Mononuclear cell (primary cell): Measurements from ENCODE around the gene NYNRIN. TPM values are rescaled to one million over a fixed set of nuclear protein-coding genes. Genes with fewer than 3 reads are reported as not detected.

Experiments
- H3K27me3 ChIP-seq: 2 replicates; pipeline ENCODE4 v1.6.0; 2011; ENCODE audit warnings: low read length, control low read depth; ENCODE audit not compliant: insufficient read depth
- H3K4me1 ChIP-seq: 2 replicates; pipeline ENCODE4 v1.5.1; 2011; ENCODE audit warnings: mild to moderate bottlenecking, low read length, control low read depth; ENCODE audit not compliant: insufficient read depth
- H3K4me3 ChIP-seq: 2 replicates; pipeline ENCODE4 v1.5.1; 2011; ENCODE audit warnings: mild to moderate bottlenecking, low read length, moderate library complexity
- H3K9me3 ChIP-seq: 2 replicates; pipeline ENCODE4 v1.5.1; 2011; ENCODE audit warnings: low read depth, mild to moderate bottlenecking, control low read depth, low read length
- total RNA-seq: library from RNA; depleted of rRNA; stranded (reverse); fragments of >200 nt; gene quantifications from one replicate; pipeline ENCODE4 v1.2.3, GENCODE V29; 2012

NYNRIN gene
- total RNA-seq, 1 donor = under 0.01 TPM

GRCh38 chr14:24411443-24412389 is 12.9 kb downstream of the NYNRIN start:
- H3K4me1 ChIP-seq = no peaks in the 10 kb centered on the region
- H3K9me3 ChIP-seq = no peaks in the 10 kb centered on the region
- no peak overlapping the region for H3K4me3 ChIP-seq
- no peaks in the 10 kb centered on the region for H3K27me3 ChIP-seq

- H3K4me1 ChIP-seq = no peaks in the 10 kb centered on the region
- H3K4me3 ChIP-seq = no peak overlapping the region
- no peaks in the 10 kb centered on the region for H3K9me3 ChIP-seq
- H3K27me3 ChIP-seq = no peaks in the 10 kb centered on the region
Observed at GRCh38 chr14:24414077-24414476, 15.3 kb downstream of the NYNRIN start.

- Histone ChIP-seq H3K4me3 (no peak overlapping the region), H3K4me1 (no peaks in the 10 kb centered on the region), H3K27me3 (no peaks in the 10 kb centered on the region), H3K9me3 (no peaks in the 10 kb centered on the region)
Observed at GRCh38 chr14:24414732-24415420, 16.1 kb downstream of the NYNRIN start.

DNA sequence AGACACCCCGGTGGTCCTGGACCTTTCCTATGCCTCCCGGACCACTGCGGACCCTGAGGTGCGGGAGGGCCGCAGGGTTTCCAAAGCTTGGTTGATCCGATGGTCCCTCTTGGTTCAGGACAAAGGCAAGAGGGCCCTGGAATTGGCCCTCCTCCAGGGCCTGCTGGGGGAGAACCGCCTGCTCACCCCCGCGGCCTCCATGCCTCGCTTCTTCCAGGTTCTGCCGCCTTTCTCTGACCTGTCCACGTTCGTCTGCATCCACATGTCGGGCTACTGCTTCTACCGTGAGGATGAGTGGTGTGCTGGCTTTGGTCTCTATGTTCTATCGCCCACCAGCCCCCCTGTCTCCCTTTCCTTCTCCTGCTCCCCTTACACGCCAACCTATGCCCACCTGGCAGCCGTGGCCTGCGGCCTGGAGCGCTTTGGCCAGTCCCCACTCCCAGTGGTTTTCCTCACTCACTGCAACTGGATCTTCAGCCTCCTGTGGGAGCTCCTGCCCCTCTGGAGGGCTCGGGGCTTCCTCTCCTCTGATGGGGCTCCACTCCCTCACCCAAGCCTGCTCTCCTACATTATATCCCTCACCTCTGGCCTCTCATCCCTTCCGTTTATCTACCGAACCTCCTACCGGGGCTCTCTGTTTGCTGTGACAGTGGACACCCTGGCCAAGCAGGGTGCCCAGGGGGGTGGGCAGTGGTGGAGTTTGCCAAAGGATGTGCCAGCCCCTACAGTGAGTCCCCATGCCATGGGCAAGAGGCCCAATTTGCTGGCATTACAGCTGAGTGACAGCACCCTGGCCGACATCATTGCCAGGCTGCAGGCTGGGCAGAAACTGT is 16.8 kb downstream of the NYNRIN start:
- H3K4me3 ChIP-seq = no peak overlapping the region
- H3K4me1 ChIP-seq = no peaks in the 10 kb centered on the region
- H3K9me3 ChIP-seq = no peaks in the 10 kb centered on the region
- no peaks in the 10 kb centered on the region for H3K27me3 ChIP-seq

GRCh38 chr14:24416254-24416931 is 17.6 kb downstream of the NYNRIN start:
- Histone ChIP-seq H3K4me1 (no peaks in the 10 kb centered on the region), H3K4me3 (no peak overlapping the region), H3K27me3 (no peaks in the 10 kb centered on the region)

DNA sequence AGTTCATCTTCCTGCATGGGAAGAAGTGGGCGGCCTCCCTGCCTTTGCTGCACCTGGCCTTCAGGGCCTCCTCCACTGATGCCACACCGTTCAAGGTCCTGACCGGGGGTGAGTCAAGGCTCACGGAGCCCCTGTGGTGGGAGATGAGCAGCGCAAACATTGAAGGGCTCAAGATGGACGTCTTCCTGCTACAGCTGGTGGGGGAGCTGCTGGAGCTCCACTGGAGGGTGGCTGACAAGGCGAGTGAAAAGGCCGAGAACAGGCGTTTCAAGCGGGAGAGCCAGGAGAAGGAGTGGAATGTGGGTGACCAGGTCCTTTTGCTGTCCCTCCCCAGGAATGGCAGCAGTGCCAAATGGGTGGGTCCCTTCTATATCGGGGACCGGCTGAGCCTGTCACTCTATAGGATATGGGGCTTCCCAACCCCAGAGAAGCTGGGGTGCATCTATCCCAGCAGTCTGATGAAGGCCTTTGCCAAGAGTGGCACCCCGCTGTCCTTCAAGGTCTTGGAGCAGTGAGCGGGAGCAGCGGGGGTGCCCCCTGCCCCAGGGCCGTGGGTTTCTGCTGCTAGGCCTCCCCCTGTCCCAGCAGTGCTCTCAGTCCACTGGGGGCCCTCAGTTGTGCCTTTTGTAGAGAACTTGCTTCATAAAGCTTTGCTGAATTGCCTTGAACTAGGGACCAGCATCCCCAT is 18.3 kb downstream of the NYNRIN start:
- Histone ChIP-seq H3K4me1 (peaks cover under 1% of the 10 kb centered on the region), H3K4me3 (no peak overlapping the region), H3K27me3 (no peaks in the 10 kb centered on the region), H3K9me3 (no peaks in the 10 kb centered on the region)

More at GRCh38 chr14:24416254-24416931, 17.6 kb downstream of the NYNRIN start:
- H3K9me3 ChIP-seq = no peaks in the 10 kb centered on the region

GRCh38 chr14:24417832-24418491 is 19.2 kb downstream of the NYNRIN start:
- no peaks in the 10 kb centered on the region for H3K9me3 ChIP-seq
- peaks cover 9% of the 10 kb centered on the region for H3K4me1 ChIP-seq
- H3K27me3 ChIP-seq = no peaks in the 10 kb centered on the region

GRCh38 chr14:24418492-24418873 is 19.7 kb downstream of the NYNRIN start:
- no peaks in the 10 kb centered on the region for H3K27me3 ChIP-seq
- peaks cover 9% of the 10 kb centered on the region for H3K4me1 ChIP-seq
- no peaks in the 10 kb centered on the region for H3K9me3 ChIP-seq
- no peak overlapping the region for H3K4me3 ChIP-seq

More at GRCh38 chr14:24417832-24418491, 19.2 kb downstream of the NYNRIN start:
- no peak overlapping the region for H3K4me3 ChIP-seq

- no peaks in the 10 kb centered on the region for H3K9me3 ChIP-seq
- peaks cover 14% of the 10 kb centered on the region for H3K4me1 ChIP-seq
- no peak overlapping the region for H3K4me3 ChIP-seq
- H3K27me3 ChIP-seq = no peaks in the 10 kb centered on the region
Observed at GRCh38 chr14:24422261-24422660, 23.5 kb downstream of the NYNRIN start.

- Histone ChIP-seq H3K9me3 (no peaks in the 10 kb centered on the region), H3K4me3 (no peak overlapping the region), H3K4me1 (peaks cover 18% of the 10 kb centered on the region), H3K27me3 (no peaks in the 10 kb centered on the region)
Observed at GRCh38 chr14:24422694-24423601, 24.1 kb downstream of the NYNRIN start.

DNA sequence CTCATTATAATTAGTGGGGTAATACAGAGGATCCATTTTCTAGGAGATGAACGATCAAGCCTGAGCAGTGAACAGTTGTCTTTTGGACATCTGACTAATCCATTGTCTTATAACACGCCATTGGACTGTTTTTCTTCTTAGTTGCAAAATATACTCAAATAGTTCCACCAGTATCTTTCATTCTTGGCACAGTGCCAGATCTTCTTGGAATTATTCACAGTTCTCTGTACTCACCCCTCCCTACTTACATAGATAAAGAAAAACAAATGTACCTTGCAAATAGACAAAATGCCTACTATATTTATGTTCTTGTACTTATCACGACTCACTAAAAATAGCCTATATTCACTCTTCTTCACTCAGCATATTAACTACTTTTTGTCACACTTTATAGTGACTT is 26.9 kb downstream of the NYNRIN start:
- H3K9me3 ChIP-seq = no peaks in the 10 kb centered on the region
- H3K4me3 ChIP-seq = no peak overlapping the region
- no peaks in the 10 kb centered on the region for H3K27me3 ChIP-seq
- peaks cover 37% of the 10 kb centered on the region for H3K4me1 ChIP-seq

DNA sequence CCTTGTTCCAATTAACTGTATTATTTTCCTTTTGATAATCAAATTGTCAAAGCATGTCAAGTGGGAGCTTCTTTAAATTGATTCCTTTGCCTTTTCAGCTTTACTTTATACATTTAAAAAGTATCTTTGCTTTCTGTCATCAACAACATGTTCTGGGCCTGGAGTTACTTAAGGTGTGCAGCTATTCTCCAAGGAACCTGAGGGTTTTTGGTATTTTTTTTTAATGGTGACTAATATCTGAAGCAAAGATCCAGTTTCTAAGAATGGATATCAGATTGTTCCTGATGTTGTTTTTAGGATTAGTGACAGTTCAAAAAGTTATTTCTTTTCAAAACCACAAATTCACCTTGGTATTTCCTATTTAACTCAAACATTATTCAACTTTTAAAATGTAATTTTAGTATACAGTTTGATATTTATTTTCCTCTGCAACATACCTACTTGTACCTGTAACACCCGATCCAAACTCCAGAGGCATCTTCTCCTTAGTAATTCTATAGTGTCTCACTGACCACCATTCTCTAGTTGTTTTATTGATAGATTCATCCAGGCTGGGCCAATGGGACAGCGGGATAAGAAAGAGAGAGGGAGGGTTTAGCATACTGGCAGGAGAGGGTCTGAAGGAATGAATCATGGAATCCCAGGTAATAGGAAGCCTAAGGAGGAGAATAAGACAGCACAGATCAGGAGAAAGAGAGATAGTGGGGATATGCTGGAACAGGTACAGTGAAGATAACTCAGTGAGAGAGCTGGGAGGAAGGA is 27.5 kb downstream of the NYNRIN start:
- H3K9me3 ChIP-seq = no peaks in the 10 kb centered on the region
- no peak overlapping the region for H3K4me3 ChIP-seq
- H3K4me1 ChIP-seq = peaks cover 43% of the 10 kb centered on the region
- no peaks in the 10 kb centered on the region for H3K27me3 ChIP-seq
